ENCODE measurements around the gene NID2. TPM values are rescaled to one million over a fixed set of nuclear protein-coding genes. Genes with fewer than 3 reads are reported as not detected.

The NID2 gene
- total RNA-seq, 1 experiment from 2014 or later: 3.1 TPM

DNA sequence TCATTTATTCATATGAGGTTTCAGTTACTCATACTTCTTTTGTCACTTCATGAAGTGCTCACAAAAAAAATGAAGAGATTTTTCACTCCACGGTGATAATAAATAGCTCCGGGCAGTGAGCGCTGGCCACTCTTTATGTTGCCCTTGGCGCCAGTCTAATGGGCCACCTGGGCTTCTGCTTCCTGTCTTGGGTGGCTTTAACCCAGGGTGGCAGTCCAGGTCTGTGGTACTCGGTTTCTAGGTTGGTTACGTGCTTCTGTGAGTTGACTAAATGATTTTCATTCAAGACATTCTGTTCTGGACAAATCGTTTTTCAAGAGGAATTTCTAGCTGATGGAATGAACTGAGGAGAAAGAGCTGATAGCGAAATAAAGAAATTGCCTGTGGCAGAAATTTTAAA lies 34.6 kb upstream of the NID2 start:
- ATAC-seq (no peak), DNase-seq (no peak)
- Histone ChIP-seq H3K36me3 (ENCODE audit: low read depth, low read length) (no peaks in the 10 kb centered on the region), H3K9me2 (replicated peaks; ENCODE audit: low read length) (no peaks in the 10 kb centered on the region), H3K27me3 (ENCODE audit: low read length) (no peaks in the 10 kb centered on the region), H3K79me2 (ENCODE audit: low read length) (no peaks in the 10 kb centered on the region), H2AFZ (ENCODE audit: low read length) (no peak overlapping the region), H4K20me1 (ENCODE audit: low read length) (no peaks in the 10 kb centered on the region), H3K9me3 (ENCODE audit: low read length) (no peaks in the 10 kb centered on the region), H3K27ac (ENCODE audit: low read length) (no peak overlapping the region), H3K4me2 (ENCODE audit: low read length) (no peak overlapping the region), H3K9ac (ENCODE audit: low read length) (no peak overlapping the region), H3K4me3 (ENCODE audit: low read length) (no peak overlapping the region), H3F3A (ENCODE audit: low read length, unreplicated experiment) (no peaks in the 10 kb centered on the region), H3K4me1 (ENCODE audit: insufficient read depth, low read length) (no peaks in the 10 kb centered on the region)
- BruUV-seq (replicated peaks): no TSS peak
- ChIA-PET CTCF (no interaction called here), POLR2A (ENCODE audit: unreplicated experiment) (interaction anchor here (0.7 kb wide), 1 partner anchor 13 kb away, joined by 3 read pairs; no protein-coding TSS in a partner anchor)
- intact Hi-C loops (cut with micrococcal nuclease): no loop called here
- TF ChIP-seq EZH2phosphoT487 (IDR thresholded peaks at IDR 0.05; ENCODE audit: borderline replicate concordance, low read length) (no peak), EZH2 (IDR thresholded peaks at IDR 0.05; ENCODE audit: low read length, unreplicated experiment) (no peak)
- TF ChIP-seq, protein P1, sequence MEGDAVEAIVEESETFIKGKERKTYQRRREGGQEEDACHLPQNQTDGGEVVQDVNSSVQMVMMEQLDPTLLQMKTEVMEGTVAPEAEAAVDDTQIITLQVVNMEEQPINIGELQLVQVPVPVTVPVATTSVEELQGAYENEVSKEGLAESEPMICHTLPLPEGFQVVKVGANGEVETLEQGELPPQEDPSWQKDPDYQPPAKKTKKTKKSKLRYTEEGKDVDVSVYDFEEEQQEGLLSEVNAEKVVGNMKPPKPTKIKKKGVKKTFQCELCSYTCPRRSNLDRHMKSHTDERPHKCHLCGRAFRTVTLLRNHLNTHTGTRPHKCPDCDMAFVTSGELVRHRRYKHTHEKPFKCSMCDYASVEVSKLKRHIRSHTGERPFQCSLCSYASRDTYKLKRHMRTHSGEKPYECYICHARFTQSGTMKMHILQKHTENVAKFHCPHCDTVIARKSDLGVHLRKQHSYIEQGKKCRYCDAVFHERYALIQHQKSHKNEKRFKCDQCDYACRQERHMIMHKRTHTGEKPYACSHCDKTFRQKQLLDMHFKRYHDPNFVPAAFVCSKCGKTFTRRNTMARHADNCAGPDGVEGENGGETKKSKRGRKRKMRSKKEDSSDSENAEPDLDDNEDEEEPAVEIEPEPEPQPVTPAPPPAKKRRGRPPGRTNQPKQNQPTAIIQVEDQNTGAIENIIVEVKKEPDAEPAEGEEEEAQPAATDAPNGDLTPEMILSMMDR (conservative IDR thresholded peaks at IDR 0.05; ENCODE audit: low read depth, low read length): no peak

DNA sequence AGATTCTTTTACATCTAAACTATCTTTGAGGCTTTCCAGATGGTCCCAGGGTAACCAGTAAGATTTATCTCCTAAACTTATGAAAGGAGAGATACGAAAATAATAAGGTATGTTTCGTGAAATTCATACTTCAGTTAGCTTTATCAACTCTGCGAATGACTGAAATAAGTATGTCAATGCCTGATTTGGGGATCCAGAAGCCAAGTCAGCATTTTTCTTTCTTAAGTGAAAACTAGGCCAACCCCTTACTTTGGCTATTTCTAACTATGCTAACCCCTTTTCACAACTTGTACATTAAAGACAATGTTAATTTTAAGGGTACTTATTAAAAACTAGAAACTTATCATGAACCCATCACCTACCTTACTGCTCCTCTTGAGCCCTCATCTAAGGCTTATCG lies 26.9 kb upstream of the NID2 start:
- Histone ChIP-seq H3K9me2 (replicated peaks; ENCODE audit: low read length) (no peaks in the 10 kb centered on the region), H3K4me2 (ENCODE audit: low read length) (no peak overlapping the region), H3K4me3 (ENCODE audit: low read length) (no peak overlapping the region), H3K36me3 (ENCODE audit: low read depth, low read length) (no peaks in the 10 kb centered on the region), H3K9me3 (ENCODE audit: low read length) (no peaks in the 10 kb centered on the region), H2AFZ (ENCODE audit: low read length) (no peak overlapping the region), H3K27ac (ENCODE audit: low read length) (no peak overlapping the region), H4K20me1 (ENCODE audit: low read length) (no peaks in the 10 kb centered on the region), H3K79me2 (ENCODE audit: low read length) (no peaks in the 10 kb centered on the region), H3K4me1 (ENCODE audit: insufficient read depth, low read length) (no peaks in the 10 kb centered on the region), H3F3A (ENCODE audit: low read length, unreplicated experiment) (no peaks in the 10 kb centered on the region), H3K27me3 (ENCODE audit: low read length) (no peaks in the 10 kb centered on the region), H3K9ac (ENCODE audit: low read length) (no peak overlapping the region)
- no TSS peak for BruUV-seq (replicated peaks)
- POLR2A ChIA-PET (ENCODE audit: unreplicated experiment): no interaction called here
- CTCF ChIA-PET: no interaction called here
- DNase-seq (no peak), ATAC-seq (no peak)
- TF ChIP-seq EZH2 (IDR thresholded peaks at IDR 0.05; ENCODE audit: low read length, unreplicated experiment) (no peak), EZH2phosphoT487 (IDR thresholded peaks at IDR 0.05; ENCODE audit: borderline replicate concordance, low read length) (no peak)
- TF ChIP-seq, protein P1 (conservative IDR thresholded peaks at IDR 0.05; ENCODE audit: low read depth, low read length): no peak
- intact Hi-C loops (cut with micrococcal nuclease): no loop called here

DNA sequence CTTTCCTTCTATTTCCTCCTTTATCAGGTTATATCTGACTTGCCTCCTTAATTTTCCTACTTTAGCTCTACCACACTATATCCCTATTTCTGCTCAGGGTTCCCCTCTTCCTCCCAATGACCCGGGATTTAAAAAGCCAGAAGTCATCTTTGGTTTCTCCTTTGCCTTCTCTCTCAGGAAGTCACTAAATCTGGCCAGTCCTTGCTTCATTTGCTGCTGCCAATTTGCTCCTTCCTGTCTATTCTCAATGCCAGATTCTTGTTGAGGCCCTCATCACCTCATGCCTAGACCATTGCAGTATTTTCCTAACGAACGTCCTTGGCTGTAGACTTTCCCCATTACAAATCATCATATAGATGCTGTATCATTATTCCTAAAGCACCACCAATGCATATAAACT lies 26.5 kb upstream of the NID2 start:
- DNase-seq: no peak
- H3K79me2 ChIP-seq (ENCODE audit: low read length): no peaks in the 10 kb centered on the region
- ChIA-PET CTCF (no interaction called here), POLR2A (ENCODE audit: unreplicated experiment) (no interaction called here)
- H3K27me3 ChIP-seq (ENCODE audit: low read length): no peaks in the 10 kb centered on the region
- no TSS peak for BruUV-seq (replicated peaks)
- no peaks in the 10 kb centered on the region for H3K9me3 ChIP-seq (ENCODE audit: low read length)
- no peaks in the 10 kb centered on the region for H4K20me1 ChIP-seq (ENCODE audit: low read length)
- H3K9ac ChIP-seq (ENCODE audit: low read length): no peak overlapping the region
- ATAC-seq: no peak
- no peak overlapping the region for H2AFZ ChIP-seq (ENCODE audit: low read length)
- no peak overlapping the region for H3K4me3 ChIP-seq (ENCODE audit: low read length)
- H3K9me2 ChIP-seq (replicated peaks; ENCODE audit: low read length): no peaks in the 10 kb centered on the region
- TF ChIP-seq, protein P1 (conservative IDR thresholded peaks at IDR 0.05; ENCODE audit: low read depth, low read length): no peak
- TF ChIP-seq EZH2 (IDR thresholded peaks at IDR 0.05; ENCODE audit: low read length, unreplicated experiment) (no peak), EZH2phosphoT487 (IDR thresholded peaks at IDR 0.05; ENCODE audit: borderline replicate concordance, low read length) (no peak)
- H3K4me2 ChIP-seq (ENCODE audit: low read length): no peak overlapping the region
- H3K27ac ChIP-seq (ENCODE audit: low read length): no peak overlapping the region
- no peaks in the 10 kb centered on the region for H3K4me1 ChIP-seq (ENCODE audit: insufficient read depth, low read length)
- H3K36me3 ChIP-seq (ENCODE audit: low read depth, low read length): no peaks in the 10 kb centered on the region
- H3F3A ChIP-seq (ENCODE audit: low read length, unreplicated experiment): no peaks in the 10 kb centered on the region
- intact Hi-C loops (cut with micrococcal nuclease): no loop called here

Measured in PC-3 (cell line).